Measurements from ENCODE around the gene RSU1.

Gene RSU1

GRCh38 chr10:16804123-16804522 lies 13.1 kb downstream of the RSU1 start:
- Histone ChIP-seq H3K36me3 (ENCODE audit: control insufficient read depth in 4 of 4, insufficient read depth in 4 of 4, low read length in 3 of 4) (peaks cover 0 to 4% (median 2%) of the 10 kb centered on the region in 4 experiments), H3K9me3 (ENCODE audit: control extremely low read depth in 1 of 5, control insufficient read depth in 4 of 5, insufficient read depth in 2 of 5, low read depth in 1 of 5, low read length in 4 of 5) (peaks cover 0 to 4% (median 0%) of the 10 kb centered on the region in 5 experiments), H3K27me3 (replicated peaks in 2 of 5; ENCODE audit: control insufficient read depth in 4 of 5, insufficient read depth in 5 of 5, low read length in 4 of 5) (no peaks in the 10 kb centered on the region), H3K4me1 (ENCODE audit: control extremely low read depth in 1 of 4, control insufficient read depth in 4 of 4, insufficient read depth in 4 of 4, low read length in 3 of 4) (no peaks in the 10 kb centered on the region), H3K27ac (ENCODE audit: insufficient read depth in 1 of 2, low read depth in 1 of 2, low read length in 2 of 2, poor library complexity in 1 of 2, severe bottlenecking in 2 of 2) (no peak overlapping the region), H3K4me3 (ENCODE audit: control insufficient read depth in 1 of 7, extremely low read depth in 1 of 7, insufficient read depth in 4 of 7, low read depth in 2 of 7, low read length in 6 of 7) (no peak overlapping the region)
- DNase-seq: no peak
- WGBS (ENCODE audit: insufficient coverage): 97% methylated on average over 3 of the region's 4 CpGs
- ChIA-PET CTCF (interaction anchor here (1.0 to 1.4 kb wide), 2 partner anchors 11 to 12 kb away, joined by 3 to 6 read pairs; no protein-coding TSS in a partner anchor), POLR2A (no interaction called here)

- ChIA-PET POLR2A (no interaction called here), CTCF (no interaction called here)
- Histone ChIP-seq H3K4me3 (ENCODE audit: control insufficient read depth in 1 of 7, extremely low read depth in 1 of 7, insufficient read depth in 4 of 7, low read depth in 2 of 7, low read length in 6 of 7) (no peak overlapping the region), H3K9me3 (ENCODE audit: control extremely low read depth in 1 of 5, control insufficient read depth in 4 of 5, insufficient read depth in 2 of 5, low read depth in 1 of 5, low read length in 4 of 5) (peaks cover 0 to 9% (median 0%) of the 10 kb centered on the region in 5 experiments), H3K27ac (ENCODE audit: insufficient read depth in 1 of 2, low read depth in 1 of 2, low read length in 2 of 2, poor library complexity in 1 of 2, severe bottlenecking in 2 of 2) (no peak overlapping the region), H3K4me1 (ENCODE audit: control extremely low read depth in 1 of 4, control insufficient read depth in 4 of 4, insufficient read depth in 4 of 4, low read length in 3 of 4) (no peaks in the 10 kb centered on the region), H3K27me3 (replicated peaks in 2 of 5; ENCODE audit: control insufficient read depth in 4 of 5, insufficient read depth in 5 of 5, low read length in 4 of 5) (no peaks in the 10 kb centered on the region), H3K36me3 (ENCODE audit: control insufficient read depth in 4 of 4, insufficient read depth in 4 of 4, low read length in 3 of 4) (peaks cover 0 to 4% (median 2%) of the 10 kb centered on the region in 4 experiments)
- no peak for DNase-seq
- no CpG with 5 or more reads among the region's 2 CpGs for WGBS (ENCODE audit: insufficient coverage)
Measured at GRCh38 chr10:16803464-16803863, 13.8 kb downstream of the RSU1 start.

- ChIA-PET CTCF (no interaction called here), POLR2A (interaction anchor here (0.6 kb wide), 1 partner anchor 53 kb away, joined by 3 read pairs; no protein-coding TSS in a partner anchor)
- Histone ChIP-seq H3K4me3 (ENCODE audit: control insufficient read depth in 1 of 7, extremely low read depth in 1 of 7, insufficient read depth in 4 of 7, low read depth in 2 of 7, low read length in 6 of 7) (no peak overlapping the region), H3K27ac (ENCODE audit: insufficient read depth in 1 of 2, low read depth in 1 of 2, low read length in 2 of 2, poor library complexity in 1 of 2, severe bottlenecking in 2 of 2) (no peak overlapping the region), H3K27me3 (replicated peaks in 2 of 5; ENCODE audit: control insufficient read depth in 4 of 5, insufficient read depth in 5 of 5, low read length in 4 of 5) (no peaks in the 10 kb centered on the region), H3K4me1 (ENCODE audit: control extremely low read depth in 1 of 4, control insufficient read depth in 4 of 4, insufficient read depth in 4 of 4, low read length in 3 of 4) (no peaks in the 10 kb centered on the region), H3K9me3 (ENCODE audit: control extremely low read depth in 1 of 5, control insufficient read depth in 4 of 5, insufficient read depth in 2 of 5, low read depth in 1 of 5, low read length in 4 of 5) (peaks cover 0 to 9% (median 1%) of the 10 kb centered on the region in 5 experiments), H3K36me3 (ENCODE audit: control insufficient read depth in 4 of 4, insufficient read depth in 4 of 4, low read length in 3 of 4) (peaks cover 0 to 8% (median 3%) of the 10 kb centered on the region in 4 experiments)
- no peak for DNase-seq
- WGBS (ENCODE audit: insufficient coverage): 96% methylated on average over 8 of the region's 8 CpGs
Measured at GRCh38 chr10:16799621-16800020, 17.6 kb downstream of the RSU1 start.

GRCh38 chr10:16798571-16798970 lies 18.7 kb downstream of the RSU1 start:
- Histone ChIP-seq H3K36me3 (ENCODE audit: control insufficient read depth in 4 of 4, insufficient read depth in 4 of 4, low read length in 3 of 4) (peaks cover 0 to 15% (median 5%) of the 10 kb centered on the region in 4 experiments), H3K27ac (ENCODE audit: insufficient read depth in 1 of 2, low read depth in 1 of 2, low read length in 2 of 2, poor library complexity in 1 of 2, severe bottlenecking in 2 of 2) (no peak overlapping the region), H3K27me3 (replicated peaks in 2 of 5; ENCODE audit: control insufficient read depth in 4 of 5, insufficient read depth in 5 of 5, low read length in 4 of 5) (no peaks in the 10 kb centered on the region), H3K4me1 (ENCODE audit: control extremely low read depth in 1 of 4, control insufficient read depth in 4 of 4, insufficient read depth in 4 of 4, low read length in 3 of 4) (no peaks in the 10 kb centered on the region), H3K4me3 (ENCODE audit: control insufficient read depth in 1 of 7, extremely low read depth in 1 of 7, insufficient read depth in 4 of 7, low read depth in 2 of 7, low read length in 6 of 7) (no peak overlapping the region), H3K9me3 (ENCODE audit: control extremely low read depth in 1 of 5, control insufficient read depth in 4 of 5, insufficient read depth in 2 of 5, low read depth in 1 of 5, low read length in 4 of 5) (peaks cover 0 to 14% (median 1%) of the 10 kb centered on the region in 5 experiments)
- CTCF ChIA-PET: no interaction called here
- POLR2A ChIA-PET: no interaction called here
- 95% methylated on average over 3 of the region's 5 CpGs for WGBS (ENCODE audit: insufficient coverage)
- DNase-seq: no peak

GRCh38 chr10:16795410-16796073 lies 21.7 kb downstream of the RSU1 start:
- 93% methylated on average over 6 of the region's 9 CpGs for WGBS (ENCODE audit: insufficient coverage)
- H3K4me3 ChIP-seq (ENCODE audit: control insufficient read depth in 1 of 7, extremely low read depth in 1 of 7, insufficient read depth in 4 of 7, low read depth in 2 of 7, low read length in 6 of 7): no peak overlapping the region
- H3K27me3 ChIP-seq (replicated peaks in 2 of 5; ENCODE audit: control insufficient read depth in 4 of 5, insufficient read depth in 5 of 5, low read length in 4 of 5): no peaks in the 10 kb centered on the region
- H3K4me1 ChIP-seq (ENCODE audit: control extremely low read depth in 1 of 4, control insufficient read depth in 4 of 4, insufficient read depth in 4 of 4, low read length in 3 of 4): no peaks in the 10 kb centered on the region
- H3K27ac ChIP-seq (ENCODE audit: insufficient read depth in 1 of 2, low read depth in 1 of 2, low read length in 2 of 2, poor library complexity in 1 of 2, severe bottlenecking in 2 of 2): no peak overlapping the region
- H3K9me3 ChIP-seq (ENCODE audit: control extremely low read depth in 1 of 5, control insufficient read depth in 4 of 5, insufficient read depth in 2 of 5, low read depth in 1 of 5, low read length in 4 of 5): peaks cover 0 to 15% (median 1%) of the 10 kb centered on the region in 5 experiments
- ChIA-PET CTCF (interaction anchor here (1.6 kb wide), 1 partner anchor 10 kb away, joined by 3 read pairs; no protein-coding TSS in a partner anchor), POLR2A (no interaction called here)
- DNase-seq: no peak
- peaks cover 0 to 21% (median 8%) of the 10 kb centered on the region in 4 experiments for H3K36me3 ChIP-seq (ENCODE audit: control insufficient read depth in 4 of 4, insufficient read depth in 4 of 4, low read length in 3 of 4)

GRCh38 chr10:16794005-16794404 lies 23.2 kb downstream of the RSU1 start:
- 88% methylated on average over 1 of the region's 1 CpG for WGBS (ENCODE audit: insufficient coverage)
- H3K27ac ChIP-seq (ENCODE audit: insufficient read depth in 1 of 2, low read depth in 1 of 2, low read length in 2 of 2, poor library complexity in 1 of 2, severe bottlenecking in 2 of 2): no peak overlapping the region
- CTCF ChIA-PET: interaction anchor here (1.6 kb wide), 1 partner anchor 12 kb away, joined by 3 read pairs; no protein-coding TSS in a partner anchor

GRCh38 chr10:16792675-16793074 lies 24.5 kb downstream of the RSU1 start:
- H3K4me1 ChIP-seq (ENCODE audit: control extremely low read depth in 1 of 4, control insufficient read depth in 4 of 4, insufficient read depth in 4 of 4, low read length in 3 of 4): no peaks in the 10 kb centered on the region
- CTCF ChIA-PET: interaction anchor here (1.0 kb wide), 1 partner anchor 12 kb away, joined by 6 read pairs; no protein-coding TSS in a partner anchor
- no peaks in the 10 kb centered on the region for H3K27me3 ChIP-seq (replicated peaks in 2 of 5; ENCODE audit: control insufficient read depth in 4 of 5, insufficient read depth in 5 of 5, low read length in 4 of 5)
- DNase-seq: no peak
- POLR2A ChIA-PET: no interaction called here
- no peak overlapping the region for H3K27ac ChIP-seq (ENCODE audit: insufficient read depth in 1 of 2, low read depth in 1 of 2, low read length in 2 of 2, poor library complexity in 1 of 2, severe bottlenecking in 2 of 2)
- 95% methylated on average over 4 of the region's 8 CpGs for WGBS (ENCODE audit: insufficient coverage)
- peaks cover 0 to 28% (median 4%) of the 10 kb centered on the region in 4 experiments for H3K36me3 ChIP-seq (ENCODE audit: control insufficient read depth in 4 of 4, insufficient read depth in 4 of 4, low read length in 3 of 4)
- H3K9me3 ChIP-seq (ENCODE audit: control extremely low read depth in 1 of 5, control insufficient read depth in 4 of 5, insufficient read depth in 2 of 5, low read depth in 1 of 5, low read length in 4 of 5): peaks cover 0 to 6% (median 0%) of the 10 kb centered on the region in 5 experiments
- no peak overlapping the region for H3K4me3 ChIP-seq (ENCODE audit: control insufficient read depth in 1 of 7, extremely low read depth in 1 of 7, insufficient read depth in 4 of 7, low read depth in 2 of 7, low read length in 6 of 7)

More at GRCh38 chr10:16794005-16794404, 23.2 kb downstream of the RSU1 start:
- Histone ChIP-seq H3K27me3 (replicated peaks in 2 of 5; ENCODE audit: control insufficient read depth in 4 of 5, insufficient read depth in 5 of 5, low read length in 4 of 5) (no peaks in the 10 kb centered on the region), H3K4me1 (ENCODE audit: control extremely low read depth in 1 of 4, control insufficient read depth in 4 of 4, insufficient read depth in 4 of 4, low read length in 3 of 4) (no peaks in the 10 kb centered on the region), H3K4me3 (ENCODE audit: control insufficient read depth in 1 of 7, extremely low read depth in 1 of 7, insufficient read depth in 4 of 7, low read depth in 2 of 7, low read length in 6 of 7) (no peak overlapping the region), H3K9me3 (ENCODE audit: control extremely low read depth in 1 of 5, control insufficient read depth in 4 of 5, insufficient read depth in 2 of 5, low read depth in 1 of 5, low read length in 4 of 5) (peaks cover 0 to 10% (median 0%) of the 10 kb centered on the region in 5 experiments), H3K36me3 (ENCODE audit: control insufficient read depth in 4 of 4, insufficient read depth in 4 of 4, low read length in 3 of 4) (peaks cover 0 to 28% (median 5%) of the 10 kb centered on the region in 4 experiments)
- POLR2A ChIA-PET: no interaction called here
- DNase-seq: no peak

Measured in common myeloid progenitor, CD34-positive (primary cell).